Mammary epithelial cell (primary cell): ENCODE measurements around the gene TEX54.

Experiments used
- CTCF ChIP-seq, 2 donors: IDR thresholded peaks in 1 of 2; conservative IDR thresholded peaks in 1 of 2; 2 replicates each; pipeline ENCODE4 v1.5.1; 2011 to 2012; ENCODE audit warnings: inconsistent platforms in 2 of 2, low read length in 2 of 2, mild to moderate bottlenecking in 2 of 2, control low read depth in 1 of 2, low read depth in 1 of 2; ENCODE audit not compliant: insufficient read depth in 1 of 2; ENCODE audit errors: extremely low read depth in 1 of 2
- EZH2 ChIP-seq: IDR thresholded peaks from 2 replicates; pipeline ENCODE4 v1.6.1; 2012; ENCODE audit warnings: low read length, inconsistent platforms, borderline replicate concordance

GRCh38 chr11:62789576-62789975 lies 43.1 kb downstream of the TEX54 start:
- no peak for TF ChIP-seq CTCF (conservative IDR thresholded peaks at IDR 0.05 in 1 of 2, IDR thresholded peaks at IDR 0.05 in 1 of 2; ENCODE audit: extremely low read depth in 1 of 2, insufficient read depth in 1 of 2, low read depth in 1 of 2, low read length in 2 of 2)
- no peak for TF ChIP-seq EZH2
